CD14-positive monocyte (primary cell): ENCODE measurements around the gene LYSMD3. TPM values are rescaled to one million over a fixed set of nuclear protein-coding genes. Genes with fewer than 3 reads are reported as not detected.

Experiments used
- DNase-seq, 3 donors: peaks; one replicate each; pipeline ENCODE4 v3.0.0-alpha.2; 2011 to 2022
- H2AFZ ChIP-seq: 2 replicates; pipeline ENCODE4 v1.6.0; 2012; ENCODE audit warnings: mild to moderate bottlenecking, low read depth, low read length, inconsistent platforms; ENCODE audit not compliant: insufficient read depth, poor library complexity, severe bottlenecking
- H3K27ac ChIP-seq, 2 donors: 1 replicate in 1 of 2; 2 replicates in 1 of 2; pipeline ENCODE4 v1.5.1; 2012 to 2013; ENCODE audit warnings: low read length in 2 of 2, control low read depth in 1 of 2, inconsistent platforms in 1 of 2, low read depth in 1 of 2, mild to moderate bottlenecking in 1 of 2
- H3K27me3 ChIP-seq, 2 donors: one replicate each; pipeline versions ENCODE4 v1.6.0 to v1.6.1; 2011 to 2013; ENCODE audit warnings: low read length in 2 of 2; ENCODE audit not compliant: control insufficient read depth in 2 of 2, insufficient read depth in 2 of 2
- H3K36me3 ChIP-seq, 2 donors: replicated peaks in 1 of 2; 1 replicate in 1 of 2; 2 replicates in 1 of 2; pipeline versions ENCODE4 v1.5.1 to v1.6.1; 2012 to 2013; ENCODE audit warnings: low read length in 2 of 2, control low read depth in 1 of 2, inconsistent platforms in 1 of 2, mild to moderate bottlenecking in 1 of 2; ENCODE audit not compliant: insufficient read depth in 2 of 2, control insufficient read depth in 1 of 2
- H3K4me1 ChIP-seq, 2 donors: 1 replicate in 1 of 2; 2 replicates in 1 of 2; pipeline versions ENCODE4 v1.5.1 to v1.6.1; 2012 to 2013; ENCODE audit warnings: low read length in 2 of 2, control low read depth in 1 of 2, inconsistent platforms in 1 of 2, mild to moderate bottlenecking in 1 of 2, moderate library complexity in 1 of 2; ENCODE audit not compliant: insufficient read depth in 2 of 2, control insufficient read depth in 1 of 2
- H3K4me2 ChIP-seq: replicated peaks from 2 replicates; pipeline ENCODE3; 2012; ENCODE audit warnings: low read length, moderate library complexity, mild to moderate bottlenecking; ENCODE audit not compliant: poor library complexity, severe bottlenecking; ENCODE audit errors: extremely low read depth
- H3K4me3 ChIP-seq, 3 experiments: fragments of 200-600 bp in 1 of 3; sonication (generic) in 1 of 3; replicated peaks in 1 of 3; 1 replicate in 2 of 3; 2 replicates in 1 of 3; pipeline ENCODE4 v1.5.1; 2011 to 2013; ENCODE audit warnings: low read length in 3 of 3, mild to moderate bottlenecking in 3 of 3, control low read depth in 2 of 3, low read depth in 2 of 3, inconsistent platforms in 1 of 3, moderate library complexity in 1 of 3
- H3K79me2 ChIP-seq: 2 replicates; pipeline ENCODE4 v1.6.0; 2012; ENCODE audit warnings: mild to moderate bottlenecking, control low read depth, inconsistent platforms, low read length, moderate library complexity; ENCODE audit not compliant: insufficient read depth
- H3K9ac ChIP-seq: 2 replicates; pipeline ENCODE4 v1.6.0; 2017; ENCODE audit warnings: low read length, mild to moderate bottlenecking; ENCODE audit not compliant: insufficient read depth, poor library complexity, severe bottlenecking
- H3K9me3 ChIP-seq, 2 donors: replicated peaks in 1 of 2; 1 replicate in 1 of 2; 2 replicates in 1 of 2; pipeline versions ENCODE4 v1.5.1 to v1.6.1; 2012 to 2013; ENCODE audit warnings: low read length in 2 of 2, control low read depth in 1 of 2; ENCODE audit not compliant: control insufficient read depth in 1 of 2, insufficient read depth in 1 of 2
- H4K20me1 ChIP-seq: 2 replicates; pipeline ENCODE4 v1.6.0; 2012; ENCODE audit warnings: mild to moderate bottlenecking, low read length, control low read depth, moderate library complexity; ENCODE audit not compliant: insufficient read depth
- H3K27ac Mint-ChIP-seq, 7 donors: one replicate each; pipeline ENCODE4 v1.8.0; 2020; ENCODE audit warnings: mild to moderate bottlenecking in 7 of 7, mixed read lengths in 7 of 7, moderate library complexity in 6 of 7, inconsistent platforms in 2 of 7
- H3K27me3 Mint-ChIP-seq, 3 donors: one replicate each; pipeline ENCODE4 v1.8.0; 2021 to 2022; ENCODE audit warnings: low read depth in 3 of 3, mild to moderate bottlenecking in 3 of 3, mixed read lengths in 3 of 3, moderate library complexity in 3 of 3, inconsistent platforms in 1 of 3
- H3K36me3 Mint-ChIP-seq, 2 donors: one replicate each; pipeline ENCODE4 v1.8.0; 2020; ENCODE audit warnings: mixed read lengths in 2 of 2, inconsistent platforms in 1 of 2, mild to moderate bottlenecking in 1 of 2
- H3K4me1 Mint-ChIP-seq: one replicate; pipeline ENCODE4 v1.8.0; 2020; ENCODE audit warnings: mild to moderate bottlenecking, mixed read lengths
- H3K4me3 Mint-ChIP-seq, 2 donors: one replicate each; pipeline ENCODE4 v1.8.0; 2020; ENCODE audit warnings: mild to moderate bottlenecking in 2 of 2, mixed read lengths in 2 of 2, moderate library complexity in 1 of 2
- H3K9me3 Mint-ChIP-seq, 7 donors: one replicate each; pipeline ENCODE4 v1.8.0; 2020 to 2022; ENCODE audit warnings: mixed read lengths in 7 of 7, mild to moderate bottlenecking in 6 of 7, moderate library complexity in 6 of 7, inconsistent platforms in 2 of 7
- CTCF ChIP-seq: fragments of 200-600 bp; IDR thresholded peaks from one replicate; pipeline ENCODE4 v1.8.0; 2022; ENCODE audit warnings: antibody characterized with exemption, mild to moderate bottlenecking
- WGBS: methylation state at CpG from one replicate; pipeline ENCODE4 v1.1.5; 2013; ENCODE audit warnings: missing lambda C conversion rate; ENCODE audit not compliant: insufficient coverage; 5-methylcytosine and 5-hydroxymethylcytosine counted together
- intact Hi-C, 2 donors: fragments of 100-400 bp; cut with micrococcal nuclease; formaldehyde crosslinking; loops; one replicate each; pipeline versions ENCODE4 v1.15.0 to v1.15.1; 2023
- polyA plus RNA-seq, 3 donors: library from polyadenylated mRNA; depleted of rRNA in 1 of 3; unstranded in 2 of 3; stranded (reverse) in 1 of 3; fragments of 300-500 nt in 2 of 3; fragments of >200 nt in 1 of 3; fragmentation: Illumina TruSeq in 2 of 3; gene quantifications; 1 replicate in 2 of 3; 2 replicates in 1 of 3; pipeline ENCODE4 v1.2.3, GENCODE V29; 2012 to 2021

Gene LYSMD3
- polyA plus RNA-seq, 3 donors: 6.0 to 12.1 (median 8.4) TPM

GRCh38 chr5:90473396-90474234 is 55.8 kb downstream of the LYSMD3 start:
- Histone ChIP-seq H2AFZ (peak overlapping the region; percentile 98), H4K20me1 (no peaks in the 10 kb centered on the region), H3K36me3 (no peaks in the 10 kb centered on the region), H3K4me3 (peak overlapping the region; percentile 74 to 90 (median 79)), H3K9me3 (no peaks in the 10 kb centered on the region), H3K9ac (peak overlapping the region; percentile 59), H3K27ac (peak overlapping the region; percentile 58 to 74), H3K4me1 (peaks cover 19 to 22% of the 10 kb centered on the region in 2 donors), H3K4me2 (peak overlapping the region; percentile 97), H3K27me3 (no peaks in the 10 kb centered on the region), H3K79me2 (peaks cover 6% of the 10 kb centered on the region)
- Mint-ChIP-seq H3K4me3 (peak overlapping the region; percentile 95 to 97), H3K27ac (peak overlapping the region; percentile 80 to 92 (median 88)), H3K27me3 (peaks cover 2 to 7% (median 4%) of the 10 kb centered on the region in 3 donors), H3K4me1 (peaks cover 22% of the 10 kb centered on the region), H3K36me3 (peaks cover 2 to 8% of the 10 kb centered on the region in 2 donors), H3K9me3 (peaks cover 2 to 17% (median 4%) of the 10 kb centered on the region in 7 donors)
- intact Hi-C loops: loop anchor here (2.0 to 10.0 kb wide), 3 partner anchors 49 to 61 kb away; partner anchors contain the start of gene LYSMD3 (in 1 of the 2)
- WGBS: under 1% methylated on average over 55 of the region's 56 CpGs
- peak in 2 of 3 donors; percentile 1 to 32 for DNase-seq
- TF ChIP-seq CTCF: no peak

DNA sequence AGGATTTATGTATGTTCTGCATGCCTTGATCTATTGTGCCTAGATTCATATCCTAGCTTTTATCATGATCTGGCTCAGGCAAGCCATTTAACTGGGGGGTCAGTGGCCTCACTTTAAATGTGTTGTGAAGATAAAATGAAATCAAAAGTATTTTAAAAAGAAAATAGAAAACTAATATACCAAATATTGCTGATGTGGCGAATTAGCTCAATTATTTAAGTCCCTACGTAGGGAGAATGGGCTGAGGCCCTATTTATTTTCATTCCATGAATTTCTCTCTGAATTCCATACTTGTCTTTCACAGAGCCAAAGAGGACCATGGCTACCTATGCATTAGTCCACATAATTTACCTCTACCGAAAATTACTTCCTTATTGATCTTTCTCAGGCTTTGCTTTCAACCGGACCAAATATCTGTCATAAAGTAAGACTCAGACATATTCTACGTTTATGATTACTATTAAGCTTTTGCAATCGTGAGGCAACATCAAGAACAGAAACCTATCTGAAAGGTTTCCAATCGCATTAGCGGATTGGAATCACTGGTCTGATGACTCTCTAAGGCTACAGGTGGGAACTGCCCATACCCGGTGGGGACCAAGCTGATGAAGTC is 56.5 kb downstream of the LYSMD3 start:
- Histone ChIP-seq H4K20me1 (no peaks in the 10 kb centered on the region), H3K4me3 (peak overlapping the region; percentile 74 to 90 (median 79)), H2AFZ (peak overlapping the region; percentile 98), H3K4me1 (peaks cover 19 to 22% of the 10 kb centered on the region in 2 donors), H3K79me2 (peaks cover 6% of the 10 kb centered on the region), H3K9me3 (no peaks in the 10 kb centered on the region), H3K27ac (no peak overlapping the region), H3K36me3 (no peaks in the 10 kb centered on the region), H3K27me3 (no peaks in the 10 kb centered on the region), H3K4me2 (peak overlapping the region; percentile 97), H3K9ac (peak overlapping the region; percentile 59)
- intact Hi-C loops: loop anchor here (2.0 to 10.0 kb wide), 3 partner anchors 48 to 61 kb away; partner anchors contain the start of gene LYSMD3 (in 1 of the 2)
- peak overlapping the region in 2 of 7 donors; percentile 2 to 64 for H3K27ac Mint-ChIP-seq
- H3K4me1 Mint-ChIP-seq: peaks cover 22% of the 10 kb centered on the region
- H3K36me3 Mint-ChIP-seq: peaks cover 2 to 14% of the 10 kb centered on the region in 2 donors
- H3K9me3 Mint-ChIP-seq: peaks cover 4 to 24% (median 7%) of the 10 kb centered on the region in 7 donors
- WGBS: 25% methylated on average over 7 of the region's 9 CpGs
- H3K4me3 Mint-ChIP-seq: peak overlapping the region; percentile 95 to 97
- DNase-seq: no peak
- TF ChIP-seq CTCF: no peak
- H3K27me3 Mint-ChIP-seq: peaks cover 2 to 7% (median 4%) of the 10 kb centered on the region in 3 donors
